Neural cell (in vitro differentiated cells): ENCODE measurements around the gene CCDC73. TPM values are rescaled to one million over a fixed set of nuclear protein-coding genes. Genes with fewer than 3 reads are reported as not detected.

Experiments
- H2AFZ ChIP-seq: fragments of 200-600, 300-800 bp; sonication (generic), shearing (Covaris generic); 2 replicates; pipeline ENCODE4 v1.6.0; 2014; ENCODE audit warnings: low read depth, mild to moderate bottlenecking, antibody characterized with exemption, low read length, moderate library complexity
- H3F3A ChIP-seq: fragments of 200-600 bp; shearing (Covaris generic); 2 replicates; pipeline ENCODE4 v1.6.1; 2016; ENCODE audit warnings: mild to moderate bottlenecking, moderate library complexity, mixed read lengths, antibody characterized with exemption, low read length; ENCODE audit not compliant: insufficient read depth, poor library complexity, severe bottlenecking
- H3K27ac ChIP-seq: fragments of 200-600, 300-800 bp; sonication (generic), shearing (Covaris generic); 2 replicates; pipeline ENCODE4 v1.5.1; 2014; ENCODE audit warnings: mild to moderate bottlenecking, low read length, moderate library complexity
- H3K27me3 ChIP-seq: fragments of 300-800, 200-600 bp; sonication (generic), shearing (Covaris generic); 2 replicates; pipeline ENCODE4 v1.6.0; 2014; ENCODE audit warnings: mild to moderate bottlenecking, low read depth, low read length, moderate library complexity; ENCODE audit not compliant: insufficient read depth
- H3K36me3 ChIP-seq: fragments of 300-800, 200-600 bp; sonication (generic), shearing (Covaris generic); 2 replicates; pipeline ENCODE4 v1.5.1; 2014; ENCODE audit warnings: mild to moderate bottlenecking, antibody characterized with exemption, low read length, moderate library complexity; ENCODE audit not compliant: insufficient read depth
- H3K4me2 ChIP-seq: fragments of 300-800, 200-600 bp; sonication (generic), shearing (Covaris generic); 2 replicates; pipeline ENCODE4 v1.6.0; 2014; ENCODE audit warnings: mild to moderate bottlenecking, low read length
- H3K4me3 ChIP-seq: fragments of 300-800, 200-600 bp; sonication (generic), shearing (Covaris generic); 2 replicates; pipeline ENCODE4 v1.5.1; 2014; ENCODE audit warnings: mild to moderate bottlenecking, low read length, moderate library complexity
- H3K79me2 ChIP-seq: fragments of 200-600 bp; shearing (Covaris generic); replicated peaks from 2 replicates; pipeline ENCODE4 v1.6.0; 2014; ENCODE audit warnings: mild to moderate bottlenecking, low read length, moderate library complexity; ENCODE audit not compliant: insufficient read depth
- H3K9ac ChIP-seq: fragments of 300-800, 200-600 bp; sonication (generic), shearing (Covaris generic); 2 replicates; pipeline ENCODE4 v1.6.1; 2016; ENCODE audit warnings: mild to moderate bottlenecking, low read length, mixed read lengths
- H3K9me2 ChIP-seq: fragments of 200-600 bp; shearing (Covaris generic); 2 replicates; pipeline ENCODE4 v1.6.1; 2016; ENCODE audit warnings: mild to moderate bottlenecking, low read length, mixed read lengths; ENCODE audit not compliant: insufficient read depth
- H3K9me3 ChIP-seq: fragments of 200-600, 300-800 bp; sonication (generic), shearing (Covaris generic); 2 replicates; pipeline ENCODE4 v1.6.1; 2016; ENCODE audit warnings: mild to moderate bottlenecking, mixed run types, low read length, moderate library complexity, mixed read lengths
- H4K20me1 ChIP-seq: fragments of 200-600 bp; shearing (Covaris generic); 2 replicates; pipeline ENCODE4 v1.6.1; 2016; ENCODE audit warnings: mild to moderate bottlenecking, mixed run types; ENCODE audit not compliant: insufficient read depth
- EP300 ChIP-seq: fragments of 450-650 bp; conservative IDR thresholded peaks from 2 replicates; pipeline ENCODE4 v1.6.1; 2014; ENCODE audit warnings: antibody characterized with exemption, mild to moderate bottlenecking, moderate library complexity; ENCODE audit not compliant: poor library complexity, severe bottlenecking
- EZH2 ChIP-seq: fragments of 200-600, 300-800 bp; shearing (Covaris generic), sonication (generic); IDR thresholded peaks from 2 replicates; pipeline ENCODE4 v1.6.1; 2014; ENCODE audit warnings: antibody characterized with exemption, low read length, borderline replicate concordance, mild to moderate bottlenecking; ENCODE audit not compliant: insufficient read depth, poor library complexity, severe bottlenecking
- MXI1 ChIP-seq: fragments of 450-650 bp; conservative IDR thresholded peaks from 2 replicates; pipeline ENCODE4 v1.6.1; 2014; ENCODE audit warnings: antibody characterized with exemption, mild to moderate bottlenecking; ENCODE audit not compliant: poor library complexity, severe bottlenecking
- POLR2AphosphoS5 ChIP-seq: IDR thresholded peaks from 2 replicates; pipeline ENCODE4 v1.6.1; 2012
- RAD21 ChIP-seq: fragments of 450-650 bp; conservative IDR thresholded peaks from 2 replicates; pipeline ENCODE4 v1.6.1; 2014; ENCODE audit warnings: antibody characterized with exemption, mild to moderate bottlenecking, moderate library complexity
- REST ChIP-seq: IDR thresholded peaks from 2 replicates; pipeline ENCODE4 v1.6.1; 2012; ENCODE audit warnings: borderline replicate concordance
- SMC3 ChIP-seq: fragments of 450-650 bp; conservative IDR thresholded peaks from 2 replicates; pipeline ENCODE4 v1.6.1; 2014; ENCODE audit warnings: antibody characterized with exemption, mild to moderate bottlenecking, moderate library complexity; ENCODE audit not compliant: poor library complexity
- TAF1 ChIP-seq: IDR thresholded peaks from 2 replicates; pipeline ENCODE4 v1.6.1; 2012; ENCODE audit warnings: low read depth
- polyA plus RNA-seq: library from polyadenylated mRNA; depleted of rRNA; stranded (reverse); fragments of >200 nt; gene quantifications from 2 replicates; pipeline ENCODE4 v1.2.3, GENCODE V29; 2014
- TF ChIP-seq, protein P1 (sequence below): fragments of 450-650 bp; IDR thresholded peaks from 2 replicates; pipeline ENCODE4 v1.5.1; 2014; ENCODE audit warnings: antibody characterized with exemption, mild to moderate bottlenecking, moderate library complexity; ENCODE audit not compliant: poor library complexity, severe bottlenecking

CCDC73 gene
- polyA plus RNA-seq, 1 donor from 2014 or later, result 0.07 TPM

- H3K4me2 ChIP-seq, result no peak overlapping the region
- TF ChIP-seq EP300 (no peak), EZH2 (no peak), RAD21 (no peak), TAF1 (no peak), POLR2AphosphoS5 (no peak), SMC3 (no peak)
- TF ChIP-seq, protein P1, sequence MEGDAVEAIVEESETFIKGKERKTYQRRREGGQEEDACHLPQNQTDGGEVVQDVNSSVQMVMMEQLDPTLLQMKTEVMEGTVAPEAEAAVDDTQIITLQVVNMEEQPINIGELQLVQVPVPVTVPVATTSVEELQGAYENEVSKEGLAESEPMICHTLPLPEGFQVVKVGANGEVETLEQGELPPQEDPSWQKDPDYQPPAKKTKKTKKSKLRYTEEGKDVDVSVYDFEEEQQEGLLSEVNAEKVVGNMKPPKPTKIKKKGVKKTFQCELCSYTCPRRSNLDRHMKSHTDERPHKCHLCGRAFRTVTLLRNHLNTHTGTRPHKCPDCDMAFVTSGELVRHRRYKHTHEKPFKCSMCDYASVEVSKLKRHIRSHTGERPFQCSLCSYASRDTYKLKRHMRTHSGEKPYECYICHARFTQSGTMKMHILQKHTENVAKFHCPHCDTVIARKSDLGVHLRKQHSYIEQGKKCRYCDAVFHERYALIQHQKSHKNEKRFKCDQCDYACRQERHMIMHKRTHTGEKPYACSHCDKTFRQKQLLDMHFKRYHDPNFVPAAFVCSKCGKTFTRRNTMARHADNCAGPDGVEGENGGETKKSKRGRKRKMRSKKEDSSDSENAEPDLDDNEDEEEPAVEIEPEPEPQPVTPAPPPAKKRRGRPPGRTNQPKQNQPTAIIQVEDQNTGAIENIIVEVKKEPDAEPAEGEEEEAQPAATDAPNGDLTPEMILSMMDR, result no peak
- no peak overlapping the region for H2AFZ ChIP-seq
- H3K36me3 ChIP-seq, result peaks cover 12% of the 10 kb centered on the region
- H3K79me2 ChIP-seq, result no peaks in the 10 kb centered on the region
- no peaks in the 10 kb centered on the region for H4K20me1 ChIP-seq
- no peaks in the 10 kb centered on the region for H3F3A ChIP-seq
- no peaks in the 10 kb centered on the region for H3K9me3 ChIP-seq
- no peak overlapping the region for H3K9ac ChIP-seq
- no peak overlapping the region for H3K4me3 ChIP-seq
- H3K27ac ChIP-seq, result no peak overlapping the region
- no peaks in the 10 kb centered on the region for H3K9me2 ChIP-seq
- H3K27me3 ChIP-seq, result no peaks in the 10 kb centered on the region
Observed at GRCh38 chr11:32594272-32594671, 200.2 kb downstream of the CCDC73 start.

GRCh38 chr11:32586576-32587190 is 207.8 kb downstream of the CCDC73 start:
- TF ChIP-seq SMC3, result no peak
- TF ChIP-seq, protein P1, result peak; percentile 11
- no peaks in the 10 kb centered on the region for H4K20me1 ChIP-seq
- no peaks in the 10 kb centered on the region for H3K27me3 ChIP-seq
- no peaks in the 10 kb centered on the region for H3K9me3 ChIP-seq
- no peak overlapping the region for H3K4me3 ChIP-seq
- H3K9me2 ChIP-seq, result no peaks in the 10 kb centered on the region
- H2AFZ ChIP-seq, result no peak overlapping the region
- H3K4me2 ChIP-seq, result no peak overlapping the region
- no peaks in the 10 kb centered on the region for H3K36me3 ChIP-seq
- H3F3A ChIP-seq, result no peaks in the 10 kb centered on the region
- no peak overlapping the region for H3K9ac ChIP-seq
- H3K79me2 ChIP-seq, result peaks cover 35% of the 10 kb centered on the region
- no peak overlapping the region for H3K27ac ChIP-seq

DNA sequence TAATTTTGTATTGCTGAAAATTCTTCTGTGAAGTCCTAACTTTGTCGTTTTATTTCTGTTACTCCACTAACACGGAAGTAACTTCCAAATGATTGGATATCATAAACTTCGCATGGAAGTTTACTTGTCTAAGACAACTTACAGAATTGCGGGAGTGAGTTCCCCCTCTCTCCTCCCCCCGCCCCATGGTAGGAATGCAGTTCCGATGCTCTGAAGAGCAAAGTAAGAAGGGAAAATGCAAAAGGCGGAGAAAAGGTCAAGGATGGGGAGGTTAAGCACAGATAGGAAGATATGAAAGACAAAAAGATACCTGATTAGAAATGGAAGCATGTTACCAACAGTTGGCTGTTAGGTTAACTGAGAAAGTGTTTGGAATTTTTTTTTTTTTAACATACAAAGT is 209.5 kb downstream of the CCDC73 start:
- Histone ChIP-seq H3K4me2 (peak overlapping the region; percentile 97), H3K27ac (no peak overlapping the region), H3K9ac (peak overlapping the region; percentile 82), H3K9me3 (no peaks in the 10 kb centered on the region), H4K20me1 (no peaks in the 10 kb centered on the region), H3F3A (no peaks in the 10 kb centered on the region), H2AFZ (no peak overlapping the region), H3K79me2 (peaks cover 35% of the 10 kb centered on the region), H3K27me3 (no peaks in the 10 kb centered on the region), H3K36me3 (no peaks in the 10 kb centered on the region), H3K9me2 (no peaks in the 10 kb centered on the region), H3K4me3 (peak overlapping the region; percentile 88)
- no peak for TF ChIP-seq MXI1
- no peak for TF ChIP-seq TAF1
- TF ChIP-seq, protein P1, result no peak
- TF ChIP-seq POLR2AphosphoS5, result no peak
- TF ChIP-seq REST, result no peak
- no peak for TF ChIP-seq SMC3
- TF ChIP-seq RAD21, result no peak
- no peak for TF ChIP-seq EP300
- no peak for TF ChIP-seq EZH2
